A673 (cell line): ENCODE data around the gene PRPF40B. TPM values are rescaled to one million over a fixed set of nuclear protein-coding genes. Genes with fewer than 3 reads are reported as not detected.

Experiments
- BruUV-seq: library from RNA; stranded (reverse); fragments of 400-500 nt; replicated peaks from 2 replicates; lab custom pipeline; 2021; lab: Mats Ljungman, UMichigan
- CTCF ChIA-PET: fragments of 300-600 bp; sonication (Branson Sonifier 250); formaldehyde crosslinking; loops from one replicate; lab custom pipeline; 2022; ENCODE audit warnings: antibody characterized with exemption; lab: Charles Lee
- POLR2A ChIA-PET: fragments of 300-600 bp; sonication (Branson Sonifier 250); formaldehyde crosslinking; loops from one replicate; lab custom pipeline; 2022; ENCODE audit warnings: antibody characterized with exemption; ENCODE audit not compliant: low non-redundant PET; lab: Charles Lee
- DNase-seq: peaks from one replicate; pipeline ENCODE4 v3.0.0-alpha.2; 2015; ENCODE audit warnings: low spot score
- H3K27ac ChIP-seq: fragments of 200-600 bp; sonication (generic); 2 replicates; pipeline ENCODE4 v1.5.1; 2016; ENCODE audit warnings: mixed run types, low read depth, mild to moderate bottlenecking, mixed read lengths, antibody characterized with exemption, low read length; ENCODE audit not compliant: poor library complexity, severe bottlenecking
- H3K27me3 ChIP-seq: fragments of 200-600 bp; sonication (generic); replicated peaks from 2 replicates; pipeline ENCODE4 v1.6.1; 2017; ENCODE audit warnings: mixed run types, low read depth, mild to moderate bottlenecking, mixed read lengths, antibody characterized with exemption, low read length; ENCODE audit not compliant: insufficient read depth, poor library complexity
- H3K36me3 ChIP-seq: fragments of 200-600 bp; sonication (generic); 2 replicates; pipeline ENCODE4 v1.6.1; 2016; ENCODE audit warnings: mixed run types, mild to moderate bottlenecking, mixed read lengths, antibody characterized with exemption, low read length; ENCODE audit not compliant: insufficient read depth, poor library complexity, severe bottlenecking
- H3K4me1 ChIP-seq: fragments of 200-600 bp; sonication (generic); 2 replicates; pipeline ENCODE4 v1.6.1; 2017; ENCODE audit warnings: mixed run types, mild to moderate bottlenecking, mixed read lengths, antibody characterized with exemption, low read length; ENCODE audit not compliant: insufficient read depth, poor library complexity, severe bottlenecking
- H3K4me3 ChIP-seq: fragments of 200-600 bp; sonication (generic); 2 replicates; pipeline ENCODE4 v1.5.1; 2016; ENCODE audit warnings: low read depth, mixed run types, mild to moderate bottlenecking, mixed read lengths, low read length; ENCODE audit not compliant: poor library complexity, severe bottlenecking
- H3K9me3 ChIP-seq: fragments of 200-600 bp; sonication (generic); 2 replicates; pipeline ENCODE4 v1.6.1; 2016; ENCODE audit warnings: mixed run types, low read depth, mild to moderate bottlenecking, mixed read lengths, antibody characterized with exemption, low read length; ENCODE audit not compliant: poor library complexity, severe bottlenecking
- CTCF ChIP-seq: fragments of 300-800, 200-600 bp; sonication (generic); conservative IDR thresholded peaks from 2 replicates; pipeline ENCODE4 v1.5.1; 2017; ENCODE audit warnings: low read depth, mild to moderate bottlenecking, antibody characterized with exemption, low read length, moderate library complexity, mixed read lengths
- EZH2 ChIP-seq: fragments of 200-600 bp; sonication (generic); IDR thresholded peaks from 2 replicates; pipeline ENCODE4 v1.6.1; 2017; ENCODE audit warnings: borderline replicate concordance, low read depth, mild to moderate bottlenecking, mixed read lengths, antibody characterized with exemption, low read length; ENCODE audit not compliant: poor library complexity, severe bottlenecking
- intact Hi-C: fragments of 100-400 bp; cut with micrococcal nuclease; formaldehyde crosslinking; loops from one replicate; pipeline ENCODE4 v1.10.0; 2022; ENCODE audit not compliant: unreplicated experiment
- total RNA-seq: library from RNA; stranded (reverse); gene quantifications from 2 replicates; pipeline ENCODE4 v1.2.3, GENCODE V29; 2021

Gene PRPF40B
- total RNA-seq, 1 experiment from 2014 or later: 14.0 TPM

GRCh38 chr12:49684310-49684854 is 61.0 kb downstream of the PRPF40B start:
- DNase-seq: no peak
- no peaks in the 10 kb centered on the region for H3K36me3 ChIP-seq
- peaks cover 17% of the 10 kb centered on the region for H3K4me1 ChIP-seq
- H3K27me3 ChIP-seq: no peaks in the 10 kb centered on the region
- no peak overlapping the region for H3K4me3 ChIP-seq
- no peak for TF ChIP-seq CTCF
- CTCF ChIA-PET: interaction anchor here (0.5 kb wide), 1 partner anchor 9 kb away, joined by 7 read pairs; no protein-coding TSS in a partner anchor
- BruUV-seq: no TSS peak
- POLR2A ChIA-PET: interaction anchor here (0.5 kb wide), 1 partner anchor 123 kb away, joined by 3 read pairs; no protein-coding TSS in a partner anchor
- intact Hi-C loops: no loop called here
- no peaks in the 10 kb centered on the region for H3K9me3 ChIP-seq
- no peak overlapping the region for H3K27ac ChIP-seq

DNA sequence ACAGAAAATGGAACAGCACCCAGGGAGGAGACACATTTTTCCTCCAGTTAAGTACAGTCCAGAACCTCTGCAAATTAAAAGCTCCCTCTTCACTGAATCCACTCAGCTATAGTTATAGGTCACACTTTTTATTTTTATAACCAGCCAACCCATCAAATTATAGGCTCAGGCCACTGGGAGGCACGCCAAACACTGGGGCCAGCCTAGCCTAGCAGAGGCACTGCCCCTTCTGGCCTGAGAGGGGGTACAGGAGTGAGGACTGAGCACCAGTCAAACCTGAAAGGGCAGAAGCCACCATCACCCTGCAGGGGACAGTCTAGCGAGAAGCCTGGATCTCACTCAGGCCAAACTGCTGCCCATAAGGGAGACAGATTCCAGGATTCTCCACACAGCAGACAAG is 64.6 kb downstream of the PRPF40B start:
- no peak for DNase-seq
- CTCF ChIA-PET: no interaction called here

DNA sequence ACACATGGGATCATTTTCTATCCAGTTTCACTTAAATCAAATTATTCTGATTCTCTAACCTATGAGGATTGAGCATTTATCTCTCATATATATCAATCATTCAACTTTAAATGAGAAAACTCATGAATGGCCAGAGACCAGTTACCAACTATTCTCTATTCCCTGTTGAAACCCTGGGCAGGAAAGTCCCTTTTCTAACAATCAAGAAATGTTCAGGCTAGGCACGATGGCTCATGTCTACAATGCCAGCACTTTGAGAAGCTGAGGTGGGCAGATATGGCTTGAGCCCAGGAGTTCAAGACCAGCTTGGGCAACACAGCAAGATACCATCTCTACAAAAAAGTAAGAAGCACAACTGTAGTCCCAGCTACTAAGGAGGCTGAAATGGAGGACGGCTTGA is 65.9 kb downstream of the PRPF40B start:
- no peaks in the 10 kb centered on the region for H3K36me3 ChIP-seq
- CTCF ChIA-PET: no interaction called here
- TF ChIP-seq CTCF (no peak), EZH2 (no peak)
- no peaks in the 10 kb centered on the region for H3K27me3 ChIP-seq
- no peak for DNase-seq
- no peak overlapping the region for H3K27ac ChIP-seq
- intact Hi-C loops: no loop called here
- POLR2A ChIA-PET: no interaction called here
- H3K9me3 ChIP-seq: no peaks in the 10 kb centered on the region
- BruUV-seq: no TSS peak
- no peak overlapping the region for H3K4me3 ChIP-seq
- peaks cover 8% of the 10 kb centered on the region for H3K4me1 ChIP-seq

More for the DNA sequence above, 64.6 kb downstream of the PRPF40B start:
- no peaks in the 10 kb centered on the region for H3K27me3 ChIP-seq
- POLR2A ChIA-PET: no interaction called here
- peaks cover 17% of the 10 kb centered on the region for H3K4me1 ChIP-seq
- BruUV-seq: no TSS peak
- TF ChIP-seq CTCF: no peak
- no peak for TF ChIP-seq EZH2
- intact Hi-C loops: no loop called here
- H3K9me3 ChIP-seq: no peaks in the 10 kb centered on the region
- H3K4me3 ChIP-seq: no peak overlapping the region
- H3K36me3 ChIP-seq: no peaks in the 10 kb centered on the region
- H3K27ac ChIP-seq: no peak overlapping the region
